Ammon's horn (tissue), 1 donor: Measurements from ENCODE around the gene TMEM154.
"Not testable (repeated sequence)": the region's sequence is repeated elsewhere in the genome, so short reads cannot be mapped to it uniquely, and the experiment has no call there.

Experiments used
- DNase-seq: peaks from one replicate; pipeline ENCODE4 v3.0.0-alpha.2; 2016; ENCODE audit warnings: low spot score

TMEM154 gene

GRCh38 chr4:152666946-152667345 is 12.9 kb downstream of the TMEM154 start:
- no peak for DNase-seq

GRCh38 chr4:152665691-152666395 is 14.0 kb downstream of the TMEM154 start:
- no peak for DNase-seq

GRCh38 chr4:152664067-152664378 is 15.8 kb downstream of the TMEM154 start:
- not testable (repeated sequence) for DNase-seq

GRCh38 chr4:152663203-152664066 is 16.4 kb downstream of the TMEM154 start:
- no peak for DNase-seq

- DNase-seq = no peak
These were observed 18.1 kb downstream of the TMEM154 start for GRCh38 chr4:152661649-152662048.

GRCh38 chr4:152660526-152660925 is 19.3 kb downstream of the TMEM154 start:
- DNase-seq = no peak

- DNase-seq = no peak
These were observed 20.0 kb downstream of the TMEM154 start for GRCh38 chr4:152659806-152660205.

- no peak for DNase-seq
These were observed 22.1 kb downstream of the TMEM154 start for GRCh38 chr4:152657657-152658056.

GRCh38 chr4:152655272-152656129 is 24.3 kb downstream of the TMEM154 start:
- no peak for DNase-seq

- no peak for DNase-seq
These were observed 27.7 kb downstream of the TMEM154 start for GRCh38 chr4:152652102-152652501.

GRCh38 chr4:152651473-152652060 is 28.2 kb downstream of the TMEM154 start:
- DNase-seq = no peak

- DNase-seq = no peak
These were observed 33.6 kb downstream of the TMEM154 start for GRCh38 chr4:152646221-152646620.

GRCh38 chr4:152644130-152644529 is 35.7 kb downstream of the TMEM154 start:
- no peak for DNase-seq

GRCh38 chr4:152643153-152644035 is 36.4 kb downstream of the TMEM154 start:
- no peak for DNase-seq

GRCh38 chr4:152640058-152640921 is 39.5 kb downstream of the TMEM154 start:
- DNase-seq = no peak

GRCh38 chr4:152635851-152636250 is 43.9 kb downstream of the TMEM154 start:
- no peak for DNase-seq

- DNase-seq = no peak
These were observed 45.6 kb downstream of the TMEM154 start for GRCh38 chr4:152634110-152634760.

- DNase-seq = no peak
These were observed 46.7 kb downstream of the TMEM154 start for GRCh38 chr4:152633118-152633517.

GRCh38 chr4:152630324-152630723 is 49.5 kb downstream of the TMEM154 start:
- no peak for DNase-seq

GRCh38 chr4:152629908-152630307 is 49.9 kb downstream of the TMEM154 start:
- no peak for DNase-seq
